RCC 7860 (cell line): ENCODE results near the gene TRIL.
A peak's percentile ranks its signal among the peaks of the same experiment; 100 is the strongest.

Experiments used
- DNase-seq: peaks from one replicate; pipeline ENCODE4 v3.0.0-alpha.2; 2015; ENCODE audit warnings: low spot score
- FAIRE-seq: peaks from 2 replicates; lab custom pipeline; 2012; peaks lifted over from hg19 to GRCh38; lab: Jason Lieb, UNC

Gene TRIL

GRCh38 chr7:28941633-28942032 is 16.5 kb downstream of the TRIL start:
- FAIRE-seq (no peak), DNase-seq (no peak)

- no peak for DNase-seq
- no peak for FAIRE-seq
Observed at GRCh38 chr7:28940741-28941384, 17.3 kb downstream of the TRIL start.

GRCh38 chr7:28939844-28940544 is 18.1 kb downstream of the TRIL start:
- no peak for DNase-seq
- no peak for FAIRE-seq

- no peak for FAIRE-seq
- DNase-seq, result no peak
Observed at GRCh38 chr7:28939367-28939766, 18.8 kb downstream of the TRIL start.

GRCh38 chr7:28937619-28938018 is 20.5 kb downstream of the TRIL start:
- DNase-seq (no peak), FAIRE-seq (no peak)

GRCh38 chr7:28937103-28937502 is 21.0 kb downstream of the TRIL start:
- FAIRE-seq (no peak), DNase-seq (no peak)

- no peak for FAIRE-seq
- no peak for DNase-seq
Observed at GRCh38 chr7:28933846-28934320, 24.2 kb downstream of the TRIL start.

GRCh38 chr7:28931565-28931964 is 26.6 kb downstream of the TRIL start:
- no peak for FAIRE-seq

GRCh38 chr7:28926871-28927597 is 31.1 kb downstream of the TRIL start:
- peak; percentile 63 for DNase-seq
- FAIRE-seq, result peak; percentile 66

More at GRCh38 chr7:28931565-28931964, 26.6 kb downstream of the TRIL start:
- DNase-seq, result no peak

- peak; percentile 34 for DNase-seq
- FAIRE-seq, result no peak
Observed at GRCh38 chr7:28922624-28923331, 35.4 kb downstream of the TRIL start.

GRCh38 chr7:28921822-28922221 is 36.3 kb downstream of the TRIL start:
- FAIRE-seq, result peak; percentile 80
- DNase-seq, result peak; percentile 45

- FAIRE-seq, result no peak
Observed at GRCh38 chr7:28920424-28920823, 37.7 kb downstream of the TRIL start.

GRCh38 chr7:28919510-28919909 is 38.6 kb downstream of the TRIL start:
- no peak for DNase-seq
- no peak for FAIRE-seq

More at GRCh38 chr7:28920424-28920823, 37.7 kb downstream of the TRIL start:
- no peak for DNase-seq

GRCh38 chr7:28908775-28909174 is 49.4 kb downstream of the TRIL start:
- FAIRE-seq, result no peak
- no peak for DNase-seq

GRCh38 chr7:28905464-28905863 is 52.7 kb downstream of the TRIL start:
- no peak for DNase-seq
- no peak for FAIRE-seq

- no peak for DNase-seq
Observed at GRCh38 chr7:28904578-28905048, 53.5 kb downstream of the TRIL start.

GRCh38 chr7:28903730-28904577 is 54.2 kb downstream of the TRIL start:
- DNase-seq, result no peak
- no peak for FAIRE-seq

More at GRCh38 chr7:28904578-28905048, 53.5 kb downstream of the TRIL start:
- no peak for FAIRE-seq
